Measurements from ENCODE around the gene CDSN.

GRCh38 chr6:31086788-31087440 is 33.3 kb downstream of the CDSN start:
- TF ChIP-seq CTCF (IDR thresholded peaks at IDR 0.05) = no peak
- TF ChIP-seq POLR2A (IDR thresholded peaks at IDR 0.05) = no peak

Measured in heart left ventricle (tissue), 13 donors.